Right cardiac atrium (tissue), 5 donors: ENCODE results near the gene PCSK4. TPM values are rescaled to one million over a fixed set of nuclear protein-coding genes. Genes with fewer than 3 reads are reported as not detected.

Experiments used
- ATAC-seq, 2 donors: fragments of 200-7000 bp; cut with Tn5 transposase; one replicate each; pipeline versions ENCODE4 v1.8.0 to v1.9.1; 2020; ENCODE audit warnings: moderate library complexity in 2 of 2, mild to moderate bottlenecking in 1 of 2
- DNase-seq, 3 donors: peaks; one replicate each; pipeline ENCODE4 v3.0.0-alpha.2; 2020
- H3K27ac ChIP-seq: one replicate; pipeline ENCODE4 v1.5.1; 2013; ENCODE audit warnings: mild to moderate bottlenecking, low read length, control low read depth, moderate library complexity
- H3K27me3 ChIP-seq: one replicate; pipeline ENCODE4 v1.6.1; 2013; ENCODE audit not compliant: control insufficient read depth, insufficient read depth
- H3K4me1 ChIP-seq: one replicate; pipeline ENCODE4 v1.6.1; 2013; ENCODE audit warnings: low read length; ENCODE audit not compliant: control insufficient read depth, insufficient read depth
- H3K4me3 ChIP-seq: one replicate; pipeline ENCODE4 v1.5.1; 2013; ENCODE audit warnings: low read length, control low read depth
- H3K9me3 ChIP-seq: one replicate; pipeline ENCODE4 v1.6.1; 2013; ENCODE audit warnings: low read length; ENCODE audit not compliant: control insufficient read depth
- WGBS: extraction: QIAGEN DNeasy Blood & Tissue Kit; methylation state at CpG from one replicate; pipeline ENCODE4 v1.1.7; 2013; 5-methylcytosine and 5-hydroxymethylcytosine counted together
- intact Hi-C, 4 donors: fragments of 100-400 bp; cut with DNase I; formaldehyde crosslinking; loops; one replicate each; pipeline versions ENCODE4 v1.11.0 to v1.14.0; 2022 to 2023
- polyA plus RNA-seq: library from polyadenylated mRNA; stranded (reverse); fragments of 200-250 nt; gene quantifications from one replicate; pipeline ENCODE4 v1.2.3, GENCODE V29; 2013
- total RNA-seq, 4 donors: library from RNA; stranded (reverse); fragmentation: NEBNext Ultra II Directional; extraction: Animal tissue kit (Norgen Biotek cat#: 25700); gene quantifications; one replicate each; pipeline ENCODE4 v1.2.1, GENCODE V29; 2021
- donor health status: healthy with polysubstance abuse.
- donor health status: DM: no; HTN: yes; CAD: no.
- donor health status: DM: no; HTN: no; CAD: no.
- donor health status: DM: no; HTN: yes; CAD: no; lungs with severe emphysema.
- donor health status: DM: yes; HTN: yes; CAD: no.

PCSK4 gene
- total and polyA plus RNA-seq, 5 donors, result 0.33 to 2.4 (median 1.5) TPM

DNA sequence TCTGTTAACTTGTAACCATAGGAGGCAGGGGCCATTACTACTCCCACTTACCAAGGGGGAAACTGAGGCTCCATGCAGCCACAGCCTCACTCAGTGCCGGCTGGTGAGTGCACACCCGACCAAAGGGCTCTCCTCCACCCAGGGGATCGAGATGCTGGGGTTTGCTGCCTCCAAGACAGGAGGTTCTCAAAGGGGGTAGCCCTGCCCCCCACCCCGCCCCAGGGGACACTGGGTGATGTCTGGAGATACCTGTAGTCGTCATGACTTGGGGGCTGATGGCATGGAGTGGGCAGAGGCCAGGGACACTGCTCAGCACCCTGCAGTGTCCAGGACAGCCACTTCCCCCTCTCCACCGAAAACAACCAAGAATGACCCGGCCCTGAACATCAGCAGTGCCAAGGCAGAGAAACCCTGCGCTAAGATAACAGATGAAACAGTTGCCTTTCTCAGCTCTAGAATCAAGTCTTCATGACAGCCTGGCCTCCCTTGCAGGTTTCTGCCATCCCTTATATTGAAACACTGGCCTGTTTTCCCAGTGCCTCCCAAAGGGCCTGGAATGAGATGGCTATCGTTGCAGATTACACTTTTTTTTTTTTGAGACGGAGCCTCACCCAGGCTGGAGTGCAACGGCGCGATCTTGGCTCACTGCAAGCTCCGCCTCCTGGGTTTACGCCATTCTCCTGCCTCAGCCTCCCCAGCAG lies 4.1 kb upstream of the PCSK4 start:
- WGBS, result 54% methylated on average over 15 of the region's 15 CpGs
- H3K4me3 ChIP-seq, result no peak overlapping the region
- no peaks in the 10 kb centered on the region for H3K27me3 ChIP-seq
- H3K27ac ChIP-seq, result no peak overlapping the region
- no peaks in the 10 kb centered on the region for H3K4me1 ChIP-seq
- ATAC-seq, result no peak
- no peak for DNase-seq
- H3K9me3 ChIP-seq, result no peaks in the 10 kb centered on the region
- intact Hi-C loops, result no loop called here

DNA sequence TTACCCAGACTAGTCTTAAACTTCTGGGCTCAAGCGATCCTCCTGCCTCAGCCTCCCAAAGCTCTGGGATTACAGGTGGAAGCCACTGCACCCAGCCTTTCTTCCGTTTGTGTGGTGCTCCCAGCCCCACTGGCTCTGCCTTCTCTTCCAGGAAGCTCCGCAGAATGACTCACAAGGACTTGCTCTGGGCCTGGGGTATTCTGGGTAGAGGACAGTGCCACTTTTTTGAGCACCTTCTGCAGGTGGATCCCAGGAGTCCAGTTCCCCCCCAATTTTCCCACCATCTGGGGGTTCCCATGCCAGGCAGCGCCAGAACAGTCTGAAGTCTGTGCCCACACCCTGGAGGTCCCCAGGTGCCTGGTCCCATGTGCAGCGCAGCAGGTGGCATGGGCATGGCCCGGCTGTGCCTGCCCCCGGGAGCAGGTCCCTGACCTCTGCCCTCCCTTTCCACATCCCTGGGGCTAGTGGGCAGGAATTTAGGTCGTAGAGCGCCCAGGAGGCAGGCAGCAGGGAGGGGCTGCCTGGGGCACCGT lies 2.4 kb upstream of the PCSK4 start:
- no peaks in the 10 kb centered on the region for H3K4me1 ChIP-seq
- H3K27me3 ChIP-seq, result no peaks in the 10 kb centered on the region
- H3K4me3 ChIP-seq, result no peak overlapping the region
- H3K27ac ChIP-seq, result no peak overlapping the region
- 69% methylated on average over 10 of the region's 10 CpGs for WGBS
- intact Hi-C loops, result no loop called here
- no peaks in the 10 kb centered on the region for H3K9me3 ChIP-seq
- ATAC-seq (no peak), DNase-seq (peak in 1 of 3 donors; percentile 47)

DNA sequence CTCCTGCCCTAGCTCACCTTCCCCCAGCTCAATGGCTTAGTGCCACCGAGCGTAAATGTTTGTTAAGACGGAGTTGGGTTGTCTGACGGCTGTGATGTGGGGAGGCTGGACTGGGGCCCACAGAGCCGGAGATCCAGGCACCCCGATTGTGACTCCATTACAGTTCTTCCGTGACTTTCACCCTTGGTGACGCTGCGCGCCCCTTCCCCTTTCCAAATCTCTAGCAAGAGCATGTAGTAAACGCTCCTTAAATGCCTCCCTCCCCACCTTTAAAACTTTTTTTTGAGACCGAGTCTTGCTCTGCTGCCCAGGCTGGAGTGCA lies 1.7 kb upstream of the PCSK4 start:
- intact Hi-C loops, result no loop called here
- no peak overlapping the region for H3K27ac ChIP-seq
- no peaks in the 10 kb centered on the region for H3K4me1 ChIP-seq
- no peaks in the 10 kb centered on the region for H3K9me3 ChIP-seq
- H3K27me3 ChIP-seq, result no peaks in the 10 kb centered on the region
- ATAC-seq, result no peak
- 63% methylated on average over 12 of the region's 12 CpGs for WGBS
- peak; percentile 17 to 64 (median 51) for DNase-seq
- H3K4me3 ChIP-seq, result no peak overlapping the region

DNA sequence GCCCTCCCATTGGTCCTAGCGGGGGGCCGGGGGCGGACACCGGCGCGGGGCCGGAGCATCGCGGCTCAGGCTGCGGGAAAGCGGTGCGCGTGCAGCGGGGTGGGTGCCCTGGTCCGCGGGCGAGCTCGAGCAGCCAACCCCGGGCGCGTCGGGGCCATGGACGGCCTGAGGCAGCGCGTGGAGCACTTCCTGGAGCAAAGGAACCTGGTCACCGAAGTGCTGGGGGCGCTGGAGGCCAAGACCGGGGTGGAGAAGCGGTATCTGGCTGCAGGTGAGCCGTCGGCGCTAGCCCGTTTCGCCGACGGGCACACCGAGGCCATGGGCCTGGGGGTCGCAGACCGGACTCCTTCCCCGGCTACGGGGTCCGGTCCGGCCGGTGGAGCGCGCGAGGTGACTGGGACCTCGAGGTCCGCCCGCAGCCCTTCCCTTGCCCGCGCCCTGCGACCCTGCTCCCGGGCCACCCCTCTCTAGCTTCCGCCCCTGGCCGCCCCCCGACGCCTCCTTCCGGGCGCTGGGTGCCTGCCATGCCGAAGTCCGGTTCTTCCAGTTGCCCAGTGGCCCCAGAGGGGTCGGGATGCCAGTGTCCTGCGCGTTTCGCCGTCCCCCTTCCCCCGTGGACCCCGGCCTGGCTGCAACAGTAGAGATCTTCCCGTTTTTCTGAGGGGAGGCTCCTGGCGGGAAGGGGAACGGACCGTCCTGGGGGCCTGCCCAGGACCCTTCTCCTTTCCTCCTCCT lies 1.1 kb upstream of the PCSK4 start, which contains the start of gene REEP6:
Gene REEP6, plus strand, starts transcription at position 68 of the 735 bp plus-strand sequence. Its CDS starts 89 bp downstream, at position 157.
- 4% methylated on average over 73 of the region's 73 CpGs for WGBS
- no peaks in the 10 kb centered on the region for H3K4me1 ChIP-seq
- intact Hi-C loops, result no loop called here
- no peaks in the 10 kb centered on the region for H3K9me3 ChIP-seq
- H3K27me3 ChIP-seq, result no peaks in the 10 kb centered on the region
- H3K27ac ChIP-seq, result peak within 1 kb of the TSS; percentile 50
- DNase-seq (peak in 1 of 3 donors; percentile 35), ATAC-seq (no peak)
- H3K4me3 ChIP-seq, result peak within 1 kb of the TSS; percentile 42

DNA sequence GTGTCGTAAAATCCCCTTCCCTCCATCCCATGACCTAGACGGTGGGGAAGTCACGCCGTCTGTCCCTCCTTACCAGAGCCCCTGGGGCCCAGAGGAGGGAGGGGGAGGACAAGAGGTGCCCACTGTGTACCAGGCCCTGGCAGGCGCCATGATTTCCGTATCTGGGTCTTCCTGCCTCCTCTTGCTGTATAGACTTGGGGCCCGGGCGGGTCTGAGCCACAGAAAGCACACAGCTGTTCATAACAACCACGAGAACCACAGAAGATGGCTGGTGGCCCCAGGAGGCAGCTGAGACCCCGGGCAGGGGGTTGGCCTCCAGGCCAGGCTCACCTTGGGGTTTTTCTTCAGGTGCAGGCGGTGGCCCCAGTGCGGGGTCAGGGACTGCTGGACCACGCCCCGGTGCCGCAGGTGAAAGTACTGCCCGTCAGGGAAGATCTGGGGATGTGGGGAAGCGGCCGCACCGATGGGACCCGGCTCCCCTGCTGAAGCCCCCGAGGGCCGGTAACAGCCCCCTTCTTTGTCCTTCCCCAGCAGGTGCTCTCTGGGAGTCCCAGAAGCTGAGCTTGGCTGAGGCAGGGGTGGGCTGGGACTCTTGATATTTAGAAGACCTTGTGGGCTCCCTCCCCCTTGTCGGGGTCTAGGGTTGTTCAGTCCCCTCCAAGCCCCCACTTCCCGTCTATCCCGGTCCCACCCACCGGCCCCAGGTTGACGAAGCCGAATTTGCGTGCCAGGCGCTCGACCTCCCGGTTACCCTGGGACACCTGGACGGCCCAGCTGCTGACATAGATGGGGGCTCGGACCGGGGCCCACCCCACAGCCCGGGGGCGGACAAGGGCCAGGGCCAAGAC lies 463 bp downstream of the PCSK4 start:
- H3K4me1 ChIP-seq, result no peaks in the 10 kb centered on the region
- 30% methylated on average over 37 of the region's 37 CpGs for WGBS
- no peaks in the 10 kb centered on the region for H3K27me3 ChIP-seq
- H3K4me3 ChIP-seq, result peak overlapping the region; percentile 42
- DNase-seq (peak in 2 of 3 donors; percentile 11 to 66), ATAC-seq (no peak)
- H3K9me3 ChIP-seq, result no peaks in the 10 kb centered on the region
- intact Hi-C loops, result no loop called here
- H3K27ac ChIP-seq, result peak overlapping the region; percentile 50

DNA sequence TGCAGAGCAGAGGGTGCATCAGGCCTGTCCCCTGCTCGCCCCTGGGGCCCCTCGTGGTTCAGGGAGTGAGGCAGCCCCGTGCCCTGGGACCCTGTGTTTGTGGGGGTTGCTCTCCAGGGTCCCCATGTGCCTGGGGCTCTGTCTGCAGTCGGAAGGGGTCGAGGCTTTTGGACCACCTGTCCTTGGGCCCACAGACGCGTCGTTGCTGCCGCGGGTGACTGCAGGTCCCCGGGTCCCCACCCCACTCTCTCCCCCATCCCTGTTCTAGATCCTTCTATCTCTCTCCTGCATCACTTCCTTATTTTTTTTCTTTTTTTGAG lies 1.9 kb downstream of the PCSK4 start:
- H3K9me3 ChIP-seq, result no peaks in the 10 kb centered on the region
- 90% methylated on average over 11 of the region's 11 CpGs for WGBS
- H3K27me3 ChIP-seq, result no peaks in the 10 kb centered on the region
- intact Hi-C loops, result no loop called here
- DNase-seq (peak in 1 of 3 donors; percentile 13), ATAC-seq (no peak)
- no peaks in the 10 kb centered on the region for H3K4me1 ChIP-seq
- no peak overlapping the region for H3K27ac ChIP-seq
- H3K4me3 ChIP-seq, result no peak overlapping the region

DNA sequence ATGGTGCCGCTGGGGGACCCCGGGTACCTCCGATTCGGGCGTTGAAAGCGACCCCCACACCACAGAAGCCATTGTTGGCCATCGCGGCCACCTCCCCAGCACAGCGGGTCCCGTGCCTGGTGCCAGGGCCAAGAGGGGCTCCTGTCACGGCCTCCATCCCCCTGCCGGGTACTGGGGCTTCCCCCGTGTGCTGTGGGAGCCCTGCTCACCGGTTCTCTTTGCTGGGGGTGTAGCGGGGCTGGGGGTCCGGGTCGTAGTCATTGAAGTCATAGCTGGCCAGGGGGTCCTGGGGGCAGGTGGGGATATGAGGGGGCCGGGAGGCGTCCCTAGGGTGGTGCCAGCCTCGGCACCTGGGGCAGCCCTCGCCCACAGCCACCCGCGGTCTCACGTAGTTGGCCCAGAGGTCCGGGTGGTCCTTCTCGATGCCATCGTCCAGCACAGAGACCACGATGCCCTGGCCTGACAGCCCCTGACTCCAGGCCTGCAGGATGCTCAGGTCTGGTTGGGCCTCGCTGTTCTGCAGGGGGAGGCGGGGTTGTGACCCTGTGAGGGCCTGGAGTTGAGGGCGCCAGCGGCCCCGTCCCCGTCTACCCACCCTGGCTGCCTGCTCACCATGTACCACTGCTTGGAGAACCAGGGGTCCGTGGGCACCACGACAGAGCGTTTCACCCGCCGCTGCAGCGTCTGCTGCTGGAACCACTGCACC lies 2.4 kb downstream of the PCSK4 start:
- no peaks in the 10 kb centered on the region for H3K4me1 ChIP-seq
- WGBS, result 90% methylated on average over 40 of the region's 40 CpGs
- intact Hi-C loops, result no loop called here
- no peaks in the 10 kb centered on the region for H3K27me3 ChIP-seq
- no peaks in the 10 kb centered on the region for H3K9me3 ChIP-seq
- H3K4me3 ChIP-seq, result no peak overlapping the region
- no peak overlapping the region for H3K27ac ChIP-seq
- DNase-seq (peak; percentile 14 to 67 (median 53)), ATAC-seq (no peak)

DNA sequence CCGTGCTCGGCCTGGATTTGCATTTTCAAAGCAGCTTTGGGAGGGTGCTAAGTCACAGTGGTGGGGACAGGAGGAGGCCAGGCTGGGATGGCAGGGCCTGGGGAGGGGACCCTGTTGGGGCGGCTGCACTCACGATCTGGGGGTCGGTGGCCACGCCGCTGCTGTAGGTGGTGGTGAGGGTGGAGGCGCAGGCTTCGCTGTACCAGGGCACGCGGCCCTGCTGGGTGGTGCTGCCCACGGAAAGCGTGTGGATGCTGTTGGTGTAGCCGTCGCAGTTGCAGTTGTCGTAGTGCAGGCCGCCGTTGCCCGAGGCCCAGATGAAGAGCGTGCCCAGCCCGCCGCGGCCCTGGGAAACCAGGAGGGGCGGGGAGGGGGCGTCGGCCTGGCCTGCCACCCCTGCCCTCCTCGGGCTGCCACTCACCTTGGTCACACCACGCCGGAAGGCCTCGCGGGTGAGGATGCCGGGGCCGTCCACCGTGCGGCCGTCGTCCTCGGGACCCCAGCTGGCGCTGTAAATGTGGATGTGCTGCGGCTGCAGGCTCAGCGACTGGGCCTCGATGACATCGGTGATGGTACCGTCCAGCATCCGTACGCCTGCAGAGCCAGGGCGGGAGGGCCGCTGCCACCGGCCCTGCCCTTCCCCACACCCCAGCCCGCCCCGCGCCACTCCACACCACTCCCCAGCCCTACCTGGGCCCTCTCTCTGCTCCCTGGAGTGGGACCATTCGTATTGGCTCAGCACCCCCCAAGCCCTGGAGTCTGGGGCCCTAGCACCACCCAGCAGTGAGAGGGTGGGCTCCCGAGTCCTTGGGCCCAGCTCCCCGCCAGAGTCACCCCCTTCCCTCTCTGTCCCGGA lies 3.2 kb downstream of the PCSK4 start:
- Histone ChIP-seq H3K27ac (no peak overlapping the region), H3K4me3 (no peak overlapping the region), H3K27me3 (no peaks in the 10 kb centered on the region), H3K9me3 (no peaks in the 10 kb centered on the region), H3K4me1 (no peaks in the 10 kb centered on the region)
- ATAC-seq, result no peak
- peak in 1 of 3 donors; percentile 58 for DNase-seq
- intact Hi-C loops, result no loop called here
- WGBS, result 94% methylated on average over 56 of the region's 56 CpGs

DNA sequence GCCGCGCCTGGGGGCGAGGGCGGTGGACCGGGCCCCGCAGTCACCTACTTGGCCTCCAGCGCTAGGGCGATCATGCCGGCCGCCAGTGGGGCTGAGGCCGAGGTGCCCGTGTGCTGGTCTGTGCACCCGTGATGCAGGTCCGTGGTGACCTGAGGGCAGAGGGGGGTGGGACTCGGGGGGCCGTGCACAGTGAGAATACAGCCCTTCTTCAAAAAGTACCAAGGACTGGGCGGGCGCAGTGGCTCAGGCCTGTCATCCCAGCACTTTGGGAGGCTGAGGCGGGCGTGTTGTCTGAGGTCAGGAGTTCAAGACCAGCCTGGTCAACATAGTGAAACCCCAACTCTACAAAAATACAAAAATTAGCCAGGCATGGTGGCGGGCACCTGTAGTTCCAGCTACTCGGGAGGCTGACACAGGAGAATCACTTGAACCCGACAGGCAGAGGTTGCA lies 6.1 kb downstream of the PCSK4 start:
- intact Hi-C loops, result no loop called here
- H3K4me3 ChIP-seq, result no peak overlapping the region
- ATAC-seq, result no peak
- H3K4me1 ChIP-seq, result no peaks in the 10 kb centered on the region
- H3K27me3 ChIP-seq, result no peaks in the 10 kb centered on the region
- H3K9me3 ChIP-seq, result no peaks in the 10 kb centered on the region
- 89% methylated on average over 23 of the region's 23 CpGs for WGBS
- no peak overlapping the region for H3K27ac ChIP-seq
- peak in 1 of 3 donors; percentile 50 for DNase-seq
